CD4-positive, alpha-beta T cell (primary cell): ENCODE measurements around the gene ATXN1. TPM values are rescaled to one million over a fixed set of nuclear protein-coding genes. Genes with fewer than 3 reads are reported as not detected.

Experiments used
- ATAC-seq: fragments of 200-7000 bp; cut with Tn5 transposase; one replicate; pipeline ENCODE4 v1.10.0; 2022; ENCODE audit warnings: mild to moderate bottlenecking; ENCODE audit not compliant: poor library complexity
- CTCF ChIA-PET: fragments of 350-600 bp; sonication (Branson Sonifier 250); formaldehyde crosslinking; loops from one replicate; lab custom pipeline; 2021; ENCODE audit warnings: antibody characterized with exemption, inconsistent platforms; lab: Charles Lee
- POLR2A ChIA-PET: fragments of 350-600 bp; sonication (Branson Sonifier 250); formaldehyde crosslinking; loops from one replicate; lab custom pipeline; 2021; ENCODE audit warnings: antibody characterized with exemption, inconsistent platforms; lab: Charles Lee
- DNase-seq, 14 experiments: peaks; one replicate each; pipeline ENCODE4 v3.0.0-alpha.2; 2013 to 2020; ENCODE audit warnings: mixed read lengths in 2 of 14
- H3K27ac ChIP-seq, 2 donors: one replicate each; pipeline versions ENCODE4 v1.5.1 to v1.7.0; 2013; ENCODE audit warnings: low read length in 2 of 2, low read depth in 1 of 2, mild to moderate bottlenecking in 1 of 2
- H3K27me3 ChIP-seq, 2 experiments: 1 replicate in 1 of 2; 2 replicates in 1 of 2; pipeline versions ENCODE4 v1.6.1 to v1.7.0; 2013; ENCODE audit warnings: low read length in 2 of 2, control low read depth in 1 of 2, mild to moderate bottlenecking in 1 of 2, moderate library complexity in 1 of 2; ENCODE audit not compliant: insufficient read depth in 2 of 2, control insufficient read depth in 1 of 2
- H3K36me3 ChIP-seq: one replicate; pipeline ENCODE4 v1.6.1; 2013; ENCODE audit warnings: low read length, control low read depth; ENCODE audit not compliant: insufficient read depth
- H3K4me1 ChIP-seq: one replicate; pipeline ENCODE4 v1.6.1; 2013; ENCODE audit warnings: low read length, control low read depth; ENCODE audit not compliant: insufficient read depth
- H3K4me3 ChIP-seq: one replicate; pipeline ENCODE4 v1.5.1; 2013; ENCODE audit warnings: mild to moderate bottlenecking, low read length, moderate library complexity
- H3K9me3 ChIP-seq, 2 experiments: 1 replicate in 1 of 2; 2 replicates in 1 of 2; pipeline versions ENCODE4 v1.6.1 to v1.7.0; 2013; ENCODE audit warnings: low read length in 2 of 2, mild to moderate bottlenecking in 2 of 2, control low read depth in 1 of 2, moderate library complexity in 1 of 2; ENCODE audit not compliant: control insufficient read depth in 1 of 2, insufficient read depth in 1 of 2
- H3K27ac Mint-ChIP-seq: one replicate; pipeline ENCODE4 v1.8.0; 2020; ENCODE audit warnings: mixed read lengths
- H3K27me3 Mint-ChIP-seq: one replicate; pipeline ENCODE4 v1.8.0; 2021; ENCODE audit warnings: mixed read lengths
- H3K36me3 Mint-ChIP-seq: one replicate; pipeline ENCODE4 v1.8.0; 2021; ENCODE audit warnings: low read depth, mixed read lengths
- H3K4me1 Mint-ChIP-seq: one replicate; pipeline ENCODE4 v1.8.0; 2021; ENCODE audit warnings: low read depth, mixed read lengths
- H3K4me3 Mint-ChIP-seq: one replicate; pipeline ENCODE4 v1.8.0; 2020; ENCODE audit warnings: mild to moderate bottlenecking, mixed read lengths
- H3K9me3 Mint-ChIP-seq: one replicate; pipeline ENCODE4 v1.8.0; 2020; ENCODE audit warnings: mixed read lengths
- CTCF ChIP-seq: fragments of 200-600 bp; IDR thresholded peaks from one replicate; pipeline ENCODE4 v1.8.0; 2022; ENCODE audit warnings: antibody characterized with exemption, mild to moderate bottlenecking
- intact Hi-C, 2 experiments: fragments of 100-400 bp; cut with DNase I in 1 of 2; cut with micrococcal nuclease in 1 of 2; formaldehyde crosslinking; loops; one replicate each; pipeline versions ENCODE4 v1.15.1 to v1.9.0; 2023 to 2025; cut with DNase I, micrococcal nuclease
- total RNA-seq, 174 experiments: library from RNA in 2 of 174; stranded (reverse) in 2 of 174; gene quantifications; one replicate each; pipeline ENCODE4 v1.2.3 and lab custom pipeline; 2021 to 2026

Gene ATXN1
- total RNA-seq, 2 experiments from 2014 or later: 74.2 to 76.7 TPM

DNA sequence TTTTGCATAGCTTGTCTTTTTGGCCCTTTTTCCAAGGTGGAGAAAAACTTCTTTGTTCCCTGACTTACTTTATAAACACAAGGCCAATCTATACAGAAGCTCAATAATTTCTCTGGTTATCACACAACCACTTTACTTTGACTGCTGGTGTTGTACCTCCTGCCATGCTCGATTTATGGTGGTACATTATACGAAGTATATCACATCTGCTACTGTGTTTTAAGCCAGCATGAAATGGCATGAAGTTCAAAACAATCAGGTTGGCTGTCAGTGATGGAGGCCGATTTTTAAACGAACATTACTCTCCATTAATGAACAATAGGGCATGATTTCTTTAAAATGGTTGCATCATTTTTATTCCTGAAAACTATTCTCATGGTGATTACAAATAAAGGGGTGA, 21.0 kb upstream of the ATXN1 start:
- Mint-ChIP-seq H3K27me3 (no peaks in the 10 kb centered on the region), H3K27ac (no peak overlapping the region), H3K4me1 (no peaks in the 10 kb centered on the region), H3K36me3 (no peaks in the 10 kb centered on the region), H3K4me3 (no peak overlapping the region), H3K9me3 (no peaks in the 10 kb centered on the region)
- Histone ChIP-seq H3K36me3 (no peaks in the 10 kb centered on the region), H3K27me3 (no peaks in the 10 kb centered on the region), H3K4me1 (no peaks in the 10 kb centered on the region), H3K9me3 (no peaks in the 10 kb centered on the region), H3K27ac (no peak overlapping the region), H3K4me3 (no peak overlapping the region)
- no peak for DNase-seq
- ATAC-seq: no peak
- TF ChIP-seq CTCF: no peak
- ChIA-PET POLR2A (no interaction called here), CTCF (no interaction called here)
- intact Hi-C loops: no loop called here

- H3K9me3 Mint-ChIP-seq: no peaks in the 10 kb centered on the region
- POLR2A ChIA-PET: interaction anchor here (0.6 to 0.7 kb wide), 2 partner anchors 19 to 29 kb away, joined by 3 read pairs; no protein-coding TSS in a partner anchor
- TF ChIP-seq CTCF: no peak
- CTCF ChIA-PET: interaction anchor here (1.2 kb wide), 1 partner anchor 11 kb away, joined by 3 read pairs; no protein-coding TSS in a partner anchor
- no peaks in the 10 kb centered on the region for H3K27me3 Mint-ChIP-seq
- no peak for ATAC-seq
- H3K4me1 ChIP-seq: no peaks in the 10 kb centered on the region
- H3K27ac Mint-ChIP-seq: no peak overlapping the region
- no peak overlapping the region for H3K4me3 ChIP-seq
- H3K27me3 ChIP-seq: no peaks in the 10 kb centered on the region
- no peak for DNase-seq
- no peaks in the 10 kb centered on the region for H3K4me1 Mint-ChIP-seq
- H3K36me3 Mint-ChIP-seq: no peaks in the 10 kb centered on the region
- no peaks in the 10 kb centered on the region for H3K36me3 ChIP-seq
- intact Hi-C loops: no loop called here
- no peaks in the 10 kb centered on the region for H3K9me3 ChIP-seq
- H3K4me3 Mint-ChIP-seq: no peak overlapping the region
- no peak overlapping the region for H3K27ac ChIP-seq
Measured at GRCh38 chr6:16781348-16782169, 20.3 kb upstream of the ATXN1 start.

- Histone ChIP-seq H3K4me3 (no peak overlapping the region), H3K36me3 (no peaks in the 10 kb centered on the region), H3K27me3 (no peaks in the 10 kb centered on the region), H3K4me1 (no peaks in the 10 kb centered on the region), H3K27ac (no peak overlapping the region), H3K9me3 (no peaks in the 10 kb centered on the region)
- Mint-ChIP-seq H3K4me1 (no peaks in the 10 kb centered on the region), H3K27me3 (no peaks in the 10 kb centered on the region), H3K9me3 (no peaks in the 10 kb centered on the region), H3K27ac (no peak overlapping the region), H3K36me3 (no peaks in the 10 kb centered on the region), H3K4me3 (no peak overlapping the region)
- CTCF ChIA-PET: no interaction called here
- no peak for ATAC-seq
- no peak for TF ChIP-seq CTCF
- intact Hi-C loops: no loop called here
- no peak for DNase-seq
- POLR2A ChIA-PET: interaction anchor here (0.6 to 1.4 kb wide), 2 partner anchors 10 to 72 kb away, joined by 3 to 4 read pairs; no protein-coding TSS in a partner anchor
Measured at GRCh38 chr6:16778521-16778920, 17.3 kb upstream of the ATXN1 start.
